ENCODE measurements around the gene ARID3C. TPM values are rescaled to one million over a fixed set of nuclear protein-coding genes. Genes with fewer than 3 reads are reported as not detected.

The ARID3C gene
- total RNA-seq, 1 donor: not detected

- H3K4me3 ChIP-seq (ENCODE audit: low read depth, low read length): peak overlapping the region; percentile 85
- peak; percentile 96 for DNase-seq (ENCODE audit: low read depth)
- TF ChIP-seq, protein P1, sequence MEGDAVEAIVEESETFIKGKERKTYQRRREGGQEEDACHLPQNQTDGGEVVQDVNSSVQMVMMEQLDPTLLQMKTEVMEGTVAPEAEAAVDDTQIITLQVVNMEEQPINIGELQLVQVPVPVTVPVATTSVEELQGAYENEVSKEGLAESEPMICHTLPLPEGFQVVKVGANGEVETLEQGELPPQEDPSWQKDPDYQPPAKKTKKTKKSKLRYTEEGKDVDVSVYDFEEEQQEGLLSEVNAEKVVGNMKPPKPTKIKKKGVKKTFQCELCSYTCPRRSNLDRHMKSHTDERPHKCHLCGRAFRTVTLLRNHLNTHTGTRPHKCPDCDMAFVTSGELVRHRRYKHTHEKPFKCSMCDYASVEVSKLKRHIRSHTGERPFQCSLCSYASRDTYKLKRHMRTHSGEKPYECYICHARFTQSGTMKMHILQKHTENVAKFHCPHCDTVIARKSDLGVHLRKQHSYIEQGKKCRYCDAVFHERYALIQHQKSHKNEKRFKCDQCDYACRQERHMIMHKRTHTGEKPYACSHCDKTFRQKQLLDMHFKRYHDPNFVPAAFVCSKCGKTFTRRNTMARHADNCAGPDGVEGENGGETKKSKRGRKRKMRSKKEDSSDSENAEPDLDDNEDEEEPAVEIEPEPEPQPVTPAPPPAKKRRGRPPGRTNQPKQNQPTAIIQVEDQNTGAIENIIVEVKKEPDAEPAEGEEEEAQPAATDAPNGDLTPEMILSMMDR (IDR thresholded peaks at IDR 0.05; ENCODE audit: insufficient read depth, low read depth, low read length): no peak
Observed at GRCh38 chr9:34665381-34666250, 36.8 kb upstream of the ARID3C start.

GRCh38 chr9:34665067-34665380 lies 36.2 kb upstream of the ARID3C start:
- TF ChIP-seq, protein P1 (IDR thresholded peaks at IDR 0.05; ENCODE audit: insufficient read depth, low read depth, low read length): no peak
- peak overlapping the region; percentile 69 for H3K4me3 ChIP-seq (ENCODE audit: low read depth, low read length)
- no peak for DNase-seq (ENCODE audit: low read depth)

DNA sequence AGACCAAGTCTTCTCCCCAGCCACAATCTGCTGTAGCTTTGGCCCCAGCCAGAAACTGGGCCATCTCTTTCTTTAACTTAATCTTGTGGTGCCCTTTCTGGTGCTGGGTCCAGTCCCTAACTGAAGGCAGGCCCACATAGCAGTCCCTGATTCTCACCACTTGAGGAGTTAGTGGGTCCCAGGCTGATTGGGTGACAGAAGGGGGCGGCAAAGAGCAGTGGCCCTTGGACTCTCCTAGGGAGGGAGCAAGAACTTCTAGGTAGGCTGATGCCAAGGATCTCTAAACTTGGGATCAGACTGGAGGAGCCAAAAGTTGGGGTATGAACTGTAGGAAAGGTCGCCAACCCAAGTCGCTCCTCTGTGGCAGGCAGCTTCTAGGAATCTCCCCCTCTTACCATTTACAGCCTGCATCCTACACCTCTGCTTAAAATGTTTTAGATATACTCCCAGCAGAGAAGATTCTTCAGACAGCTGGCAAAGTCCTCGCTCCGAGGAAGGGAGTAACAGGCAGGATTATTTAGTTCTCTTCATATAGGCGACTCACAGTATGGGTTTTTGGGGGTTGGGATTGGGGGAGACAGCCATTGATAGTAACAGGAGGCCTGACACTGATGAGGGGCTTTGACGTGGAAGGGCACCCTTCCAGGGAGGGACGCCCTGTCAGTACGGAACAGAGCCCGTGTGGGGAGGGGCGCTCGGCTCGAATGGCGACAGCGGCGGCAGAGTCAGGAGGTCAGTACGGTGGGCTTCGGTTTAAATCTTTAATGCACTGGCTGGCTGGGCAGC lies 35.6 kb upstream of the ARID3C start:
- DNase-seq (ENCODE audit: low read depth): peak; percentile 76
- TF ChIP-seq, protein P1 (IDR thresholded peaks at IDR 0.05; ENCODE audit: insufficient read depth, low read depth, low read length): peak; percentile 96
- peak overlapping the region; percentile 69 for H3K4me3 ChIP-seq (ENCODE audit: low read depth, low read length)

- H3K4me3 ChIP-seq (ENCODE audit: low read depth, low read length): no peak overlapping the region
- TF ChIP-seq, protein P1 (IDR thresholded peaks at IDR 0.05; ENCODE audit: insufficient read depth, low read depth, low read length): no peak
- DNase-seq (ENCODE audit: low read depth): no peak
Observed at GRCh38 chr9:34663303-34663605, 34.4 kb upstream of the ARID3C start.

- TF ChIP-seq, protein P1 (IDR thresholded peaks at IDR 0.05; ENCODE audit: insufficient read depth, low read depth, low read length): no peak
- no peak for DNase-seq (ENCODE audit: low read depth)
- H3K4me3 ChIP-seq (ENCODE audit: low read depth, low read length): no peak within 1 kb of the TSS
Observed at GRCh38 chr9:34662526-34663302, 33.8 kb upstream of the ARID3C start, which contains the start of gene CCL27. TSS of gene CCL27 (minus strand) at chr9:34662657. CDS start at chr9:34662633, 24 bp downstream.

DNA sequence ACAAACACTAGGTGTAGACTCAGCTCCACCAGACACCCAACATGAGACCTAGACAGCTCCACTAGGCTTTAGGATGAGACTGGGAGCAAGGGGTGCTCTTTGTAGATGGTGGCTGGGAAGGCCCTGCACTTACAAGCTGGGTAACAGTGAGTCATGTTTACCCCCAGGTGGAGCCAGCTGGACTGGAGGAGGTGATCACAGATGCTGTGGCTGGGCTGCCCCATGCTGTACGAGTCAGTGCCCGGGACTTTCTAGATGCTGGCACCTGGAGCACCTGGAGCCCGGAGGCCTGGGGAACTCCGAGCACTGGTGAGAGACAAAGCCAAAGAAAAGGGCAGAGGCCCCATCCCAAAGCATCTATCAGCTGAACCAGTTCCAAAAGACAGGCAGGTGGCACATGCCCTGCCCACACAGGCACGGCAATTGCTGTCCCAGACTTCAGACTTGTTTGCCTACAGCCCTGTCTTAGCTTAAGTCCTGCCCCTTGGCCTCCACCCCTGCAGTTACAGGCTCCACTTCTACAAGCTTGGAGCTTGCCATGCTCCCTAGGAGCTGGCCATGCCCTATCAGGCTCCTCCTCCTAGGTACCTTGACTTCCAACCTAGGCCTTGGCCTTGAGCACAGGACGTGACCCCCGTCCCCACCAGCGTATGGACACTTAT lies 30.9 kb upstream of the ARID3C start:
- no peak for DNase-seq (ENCODE audit: low read depth)
- TF ChIP-seq, protein P1 (IDR thresholded peaks at IDR 0.05; ENCODE audit: insufficient read depth, low read depth, low read length): no peak
- no peak overlapping the region for H3K4me3 ChIP-seq (ENCODE audit: low read depth, low read length)
